ENCODE data around the gene SH3PXD2A.

The SH3PXD2A gene

DNA sequence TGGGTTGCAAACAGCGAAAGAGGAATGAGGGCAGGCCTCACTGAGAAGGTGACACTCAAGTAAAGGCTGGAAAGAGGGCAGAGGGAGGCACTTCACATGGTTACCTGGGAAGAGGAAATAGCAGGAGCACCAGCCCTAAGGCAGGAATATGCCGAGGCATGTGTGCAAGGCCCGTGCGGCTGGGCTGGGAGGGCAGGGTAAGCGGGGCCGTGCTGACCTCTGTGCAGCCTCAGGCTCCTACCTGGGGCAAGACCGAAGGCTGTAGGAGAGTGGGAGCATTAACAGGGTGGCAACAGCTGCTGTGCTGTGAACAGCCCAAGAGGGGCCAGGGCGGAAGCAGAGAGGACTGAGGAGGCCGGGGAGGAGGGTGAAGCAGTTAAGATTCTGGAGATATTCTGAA lies 24.0 kb upstream of the SH3PXD2A start:
- TF ChIP-seq, protein P1, sequence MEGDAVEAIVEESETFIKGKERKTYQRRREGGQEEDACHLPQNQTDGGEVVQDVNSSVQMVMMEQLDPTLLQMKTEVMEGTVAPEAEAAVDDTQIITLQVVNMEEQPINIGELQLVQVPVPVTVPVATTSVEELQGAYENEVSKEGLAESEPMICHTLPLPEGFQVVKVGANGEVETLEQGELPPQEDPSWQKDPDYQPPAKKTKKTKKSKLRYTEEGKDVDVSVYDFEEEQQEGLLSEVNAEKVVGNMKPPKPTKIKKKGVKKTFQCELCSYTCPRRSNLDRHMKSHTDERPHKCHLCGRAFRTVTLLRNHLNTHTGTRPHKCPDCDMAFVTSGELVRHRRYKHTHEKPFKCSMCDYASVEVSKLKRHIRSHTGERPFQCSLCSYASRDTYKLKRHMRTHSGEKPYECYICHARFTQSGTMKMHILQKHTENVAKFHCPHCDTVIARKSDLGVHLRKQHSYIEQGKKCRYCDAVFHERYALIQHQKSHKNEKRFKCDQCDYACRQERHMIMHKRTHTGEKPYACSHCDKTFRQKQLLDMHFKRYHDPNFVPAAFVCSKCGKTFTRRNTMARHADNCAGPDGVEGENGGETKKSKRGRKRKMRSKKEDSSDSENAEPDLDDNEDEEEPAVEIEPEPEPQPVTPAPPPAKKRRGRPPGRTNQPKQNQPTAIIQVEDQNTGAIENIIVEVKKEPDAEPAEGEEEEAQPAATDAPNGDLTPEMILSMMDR (IDR thresholded peaks at IDR 0.05; ENCODE audit: control insufficient read depth, extremely low read depth, insufficient read depth) = no peak
- DNase-seq (ENCODE audit: low read depth) = no peak
- no peak overlapping the region for H3K4me3 ChIP-seq (ENCODE audit: low read depth, low read length)

DNA sequence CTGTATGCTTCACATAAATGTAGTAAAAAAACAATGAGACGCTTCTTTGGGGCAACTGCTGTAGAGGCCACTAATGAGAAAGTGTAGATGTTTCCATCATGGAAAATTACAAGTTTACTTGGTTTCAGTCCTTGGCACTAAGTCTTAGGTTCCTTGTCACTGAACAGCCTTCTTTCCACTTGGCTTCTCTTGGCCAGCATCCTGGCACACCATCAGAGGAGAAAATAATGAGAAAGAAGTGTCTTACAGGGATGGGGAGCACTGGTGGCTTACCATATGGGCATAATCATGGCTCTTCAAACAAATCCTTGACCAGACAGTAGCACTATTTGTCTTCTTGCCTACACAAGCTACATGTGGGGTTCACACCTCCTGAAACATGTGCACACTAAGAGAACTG lies 22.5 kb upstream of the SH3PXD2A start:
- no peak for DNase-seq (ENCODE audit: low read depth)
- no peak overlapping the region for H3K4me3 ChIP-seq (ENCODE audit: low read depth, low read length)
- TF ChIP-seq, protein P1 (IDR thresholded peaks at IDR 0.05; ENCODE audit: control insufficient read depth, extremely low read depth, insufficient read depth) = no peak

DNA sequence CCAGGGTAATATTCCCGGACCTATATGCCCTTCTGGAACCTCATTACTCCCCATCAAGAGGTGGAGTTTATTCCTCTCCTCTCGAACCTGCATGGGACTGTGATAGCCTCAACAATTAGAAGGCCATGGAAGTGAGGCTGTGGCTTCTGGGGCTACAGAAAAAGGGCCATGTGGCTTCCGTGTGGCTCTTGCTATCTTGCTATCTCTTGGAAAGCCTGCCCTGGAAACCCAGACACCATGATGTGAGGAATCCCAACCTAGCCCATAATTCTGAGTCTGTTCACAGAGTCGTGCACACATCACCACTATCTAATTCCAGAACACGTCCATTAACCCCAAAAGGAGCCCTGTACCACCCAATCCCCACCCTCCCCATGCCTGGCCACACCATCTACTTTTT lies 20.8 kb upstream of the SH3PXD2A start:
- DNase-seq (ENCODE audit: low read depth) = no peak
- TF ChIP-seq, protein P1 (IDR thresholded peaks at IDR 0.05; ENCODE audit: control insufficient read depth, extremely low read depth, insufficient read depth) = no peak
- H3K4me3 ChIP-seq (ENCODE audit: low read depth, low read length) = no peak overlapping the region

DNA sequence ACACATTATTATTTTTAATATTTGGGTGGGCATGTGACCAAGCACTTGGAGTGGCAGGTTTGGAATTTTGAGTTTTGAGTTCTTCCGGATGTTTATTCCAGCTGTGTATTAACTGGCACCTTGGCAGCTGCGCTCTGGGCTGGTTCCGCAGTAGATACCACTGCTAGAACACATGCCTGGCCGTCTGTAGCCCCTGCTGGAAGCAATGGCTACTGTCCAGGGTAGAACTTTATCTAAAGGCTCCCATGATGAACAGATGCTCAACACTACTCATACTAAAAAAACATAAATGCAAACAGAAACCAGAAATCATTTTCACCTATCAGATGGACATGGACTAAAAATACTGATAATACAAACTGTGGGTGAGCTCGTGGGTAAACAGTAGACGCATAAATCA lies 19.4 kb upstream of the SH3PXD2A start:
- DNase-seq (ENCODE audit: low read depth) = no peak
- H3K4me3 ChIP-seq (ENCODE audit: low read depth, low read length) = no peak overlapping the region
- TF ChIP-seq, protein P1 (IDR thresholded peaks at IDR 0.05; ENCODE audit: control insufficient read depth, extremely low read depth, insufficient read depth) = no peak

DNA sequence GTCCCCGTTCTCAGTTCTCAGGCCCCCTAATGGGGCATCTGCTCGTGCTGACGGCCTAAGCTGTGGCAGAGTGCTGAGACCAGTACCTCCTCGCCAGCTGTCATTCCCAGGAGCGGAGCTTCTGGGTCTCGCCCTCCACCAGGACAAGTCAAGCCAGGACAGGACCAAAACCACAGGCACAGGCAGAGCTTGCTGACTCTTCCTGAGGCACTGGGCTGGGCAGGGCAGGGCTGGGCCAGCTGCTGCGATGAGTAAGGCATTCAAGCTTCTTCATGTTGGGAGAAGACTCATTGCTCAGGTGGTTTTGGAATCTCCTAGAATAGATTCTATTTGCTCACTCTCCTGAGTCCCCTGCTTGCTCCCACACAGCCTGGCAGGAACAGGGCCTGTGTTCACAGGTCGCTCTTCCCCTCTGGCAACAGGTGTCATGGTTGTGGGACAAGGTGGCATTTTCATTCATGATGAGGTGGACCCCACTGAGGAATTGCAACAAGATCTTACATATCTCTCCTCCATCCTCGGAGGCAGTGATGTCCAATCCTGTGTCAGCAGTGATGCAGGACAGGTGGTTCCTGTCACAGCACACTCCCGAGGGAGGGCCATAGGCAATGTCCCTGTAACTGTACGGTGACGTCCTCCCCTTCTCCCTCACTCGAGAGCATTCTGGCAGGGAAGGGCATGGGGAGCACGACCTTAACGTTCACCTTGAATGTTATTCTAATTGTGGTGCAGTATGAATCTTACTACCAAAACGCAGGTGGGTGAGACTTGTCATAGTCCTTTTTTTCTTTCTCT lies 17.0 kb upstream of the SH3PXD2A start:
- TF ChIP-seq, protein P1 (IDR thresholded peaks at IDR 0.05; ENCODE audit: control insufficient read depth, extremely low read depth, insufficient read depth) = no peak
- DNase-seq (ENCODE audit: low read depth) = no peak
- no peak overlapping the region for H3K4me3 ChIP-seq (ENCODE audit: low read depth, low read length)

DNA sequence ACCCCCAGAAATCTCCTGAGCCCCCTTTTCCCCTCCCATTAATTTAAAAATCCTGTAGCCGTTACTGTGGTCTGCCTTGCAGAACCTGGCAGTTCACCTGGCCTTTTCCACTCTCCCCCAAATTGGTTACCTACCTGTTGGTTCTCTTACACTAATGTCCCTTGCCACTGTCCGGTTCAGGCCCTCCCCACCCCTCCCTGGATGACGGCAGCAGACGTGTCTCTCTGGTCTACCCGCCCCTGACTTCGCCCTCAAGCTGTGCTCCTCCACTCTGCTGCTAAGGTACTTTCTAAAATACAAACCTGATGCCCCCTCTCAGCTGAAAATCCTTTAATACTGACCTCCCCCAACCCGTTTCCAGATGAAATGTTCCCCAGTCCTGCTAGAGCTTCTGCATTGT lies 15.6 kb upstream of the SH3PXD2A start:
- TF ChIP-seq, protein P1 (IDR thresholded peaks at IDR 0.05; ENCODE audit: control insufficient read depth, extremely low read depth, insufficient read depth) = no peak
- H3K4me3 ChIP-seq (ENCODE audit: low read depth, low read length) = no peak overlapping the region
- no peak for DNase-seq (ENCODE audit: low read depth)

DNA sequence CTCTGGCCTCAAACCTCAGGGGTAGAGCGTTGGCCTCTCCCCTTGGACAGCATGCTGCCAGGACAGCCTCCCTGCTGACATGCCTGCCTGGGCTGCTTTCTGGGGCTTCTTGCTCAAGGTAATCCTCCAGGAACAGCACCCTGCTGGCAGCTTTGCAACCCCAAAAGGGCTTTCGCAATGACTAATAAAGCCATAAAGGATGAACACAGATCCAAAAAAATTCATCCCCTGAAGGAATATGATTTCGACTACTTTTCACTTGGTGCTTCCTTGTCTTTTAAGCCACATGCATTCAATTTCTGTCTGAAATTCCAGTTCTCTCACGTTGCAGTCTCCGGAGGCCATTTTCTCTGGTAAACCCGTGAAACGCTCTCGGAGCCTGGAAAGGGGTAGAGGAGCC lies 15.1 kb upstream of the SH3PXD2A start:
- no peak overlapping the region for H3K4me3 ChIP-seq (ENCODE audit: low read depth, low read length)
- TF ChIP-seq, protein P1 (IDR thresholded peaks at IDR 0.05; ENCODE audit: control insufficient read depth, extremely low read depth, insufficient read depth) = no peak
- DNase-seq (ENCODE audit: low read depth) = no peak

All from LNCaP clone FGC (cell line).